Measurements from ENCODE around the gene DCHS1.
A peak's percentile ranks its signal among the peaks of the same experiment; 100 is the strongest.

DCHS1 gene

GRCh38 chr11:6599881-6600390, 55.7 kb downstream of the DCHS1 start:
- peaks cover 45% of the 10 kb centered on the region for H3K36me3 ChIP-seq
- no peak overlapping the region for H3K4me3 ChIP-seq (ENCODE audit: low read depth, low read length)
- DNase-seq = no peak
- H3K27ac ChIP-seq = no peak overlapping the region
- no peak for TF ChIP-seq CTCF (IDR thresholded peaks at IDR 0.05; ENCODE audit: low read depth, low read length)
- no peaks in the 10 kb centered on the region for H3K9me3 ChIP-seq (ENCODE audit: severe bottlenecking)
- H3K27me3 ChIP-seq (ENCODE audit: insufficient read depth, low read depth, severe bottlenecking) = no peaks in the 10 kb centered on the region

- peaks cover 48% of the 10 kb centered on the region for H3K36me3 ChIP-seq
- no peak for DNase-seq
- no peak overlapping the region for H3K4me3 ChIP-seq (ENCODE audit: low read depth, low read length)
- no peaks in the 10 kb centered on the region for H3K27me3 ChIP-seq (ENCODE audit: insufficient read depth, low read depth, severe bottlenecking)
- no peak overlapping the region for H3K27ac ChIP-seq
- no peak for TF ChIP-seq CTCF (IDR thresholded peaks at IDR 0.05; ENCODE audit: low read depth, low read length)
- H3K9me3 ChIP-seq (ENCODE audit: severe bottlenecking) = no peaks in the 10 kb centered on the region
These were observed 56.2 kb downstream of the DCHS1 start for GRCh38 chr11:6599449-6599848.

- Histone ChIP-seq H3K36me3 (peaks cover 55% of the 10 kb centered on the region), H3K9me3 (ENCODE audit: severe bottlenecking) (no peaks in the 10 kb centered on the region), H3K4me3 (ENCODE audit: low read depth, low read length) (no peak overlapping the region), H3K27me3 (ENCODE audit: insufficient read depth, low read depth, severe bottlenecking) (no peaks in the 10 kb centered on the region), H3K27ac (no peak overlapping the region)
- DNase-seq = no peak
- TF ChIP-seq CTCF (IDR thresholded peaks at IDR 0.05; ENCODE audit: low read depth, low read length) = no peak
These were observed 57.1 kb downstream of the DCHS1 start for GRCh38 chr11:6598555-6598954.

- Histone ChIP-seq H3K27ac (peak overlapping the region; percentile 62), H3K9me3 (ENCODE audit: severe bottlenecking) (no peaks in the 10 kb centered on the region), H3K27me3 (ENCODE audit: insufficient read depth, low read depth, severe bottlenecking) (no peaks in the 10 kb centered on the region), H3K36me3 (peaks cover 52% of the 10 kb centered on the region), H3K4me3 (ENCODE audit: low read depth, low read length) (no peak overlapping the region)
- DNase-seq = no peak
- TF ChIP-seq CTCF (IDR thresholded peaks at IDR 0.05; ENCODE audit: low read depth, low read length) = no peak
These were observed 59.3 kb downstream of the DCHS1 start for GRCh38 chr11:6596239-6596877.

- Histone ChIP-seq H3K27me3 (ENCODE audit: insufficient read depth, low read depth, severe bottlenecking) (no peaks in the 10 kb centered on the region), H3K4me3 (ENCODE audit: low read depth, low read length) (no peak overlapping the region), H3K27ac (no peak overlapping the region), H3K36me3 (peaks cover 31% of the 10 kb centered on the region), H3K9me3 (ENCODE audit: severe bottlenecking) (no peaks in the 10 kb centered on the region)
- no peak for TF ChIP-seq CTCF (IDR thresholded peaks at IDR 0.05; ENCODE audit: low read depth, low read length)
- DNase-seq = no peak
These were observed 61.4 kb downstream of the DCHS1 start for GRCh38 chr11:6594142-6594768.
